Stomach (tissue), 4 donors: ENCODE measurements around the gene CUEDC1.

Experiments
- CTCF ChIP-seq, 7 experiments: fragments of 450-650 bp in 4 of 7; fragments of 200-600 bp in 3 of 7; sonication (generic) in 3 of 7; IDR thresholded peaks; one replicate each; pipeline ENCODE4 v1.5.1; 2016 to 2019; ENCODE audit warnings: antibody characterized with exemption in 7 of 7, control low read depth in 2 of 7, mild to moderate bottlenecking in 1 of 7
- POLR2A ChIP-seq, 4 donors: fragments of 450-650 bp; IDR thresholded peaks; one replicate each; pipeline ENCODE4 v1.6.1; 2016; ENCODE audit warnings: antibody characterized with exemption in 4 of 4, control low read depth in 2 of 4, mild to moderate bottlenecking in 1 of 4, moderate library complexity in 1 of 4
- POLR2AphosphoS5 ChIP-seq, 3 donors: sonication (generic); formaldehyde crosslinking; IDR thresholded peaks; one replicate each; pipeline ENCODE4 v1.6.1; 2016; ENCODE audit warnings: antibody characterized with exemption in 3 of 3

GRCh38 chr17:57858838-57859237, 96.4 kb downstream of the CUEDC1 start:
- no peak for TF ChIP-seq CTCF (IDR thresholded peaks at IDR 0.05)
- TF ChIP-seq POLR2A (IDR thresholded peaks at IDR 0.05): no peak
- TF ChIP-seq POLR2AphosphoS5 (IDR thresholded peaks at IDR 0.05): no peak
